ENCODE results near the gene OCLN. TPM values are rescaled to one million over a fixed set of nuclear protein-coding genes. Genes with fewer than 3 reads are reported as not detected.
"Not testable (repeated sequence)": the region's sequence is repeated elsewhere in the genome, so short reads cannot be mapped to it uniquely, and the experiment has no call there.

Gene OCLN
- total and polyA plus RNA-seq, 5 donors from 2014 or later = 0.06 to 1.4 (median 0.09) TPM; not detected in 1

- Histone ChIP-seq H3K4me1 (ENCODE audit: control insufficient read depth, insufficient read depth, low read length, poor library complexity, severe bottlenecking) (no peaks in the 10 kb centered on the region), H3K27ac (ENCODE audit: insufficient read depth, low read length, poor library complexity, severe bottlenecking) (no peak overlapping the region), H3K27me3 (ENCODE audit: control insufficient read depth, insufficient read depth, low read length) (peaks cover 8% of the 10 kb centered on the region), H3K4me3 (ENCODE audit: low read depth, low read length) (no peak overlapping the region), H3K36me3 (ENCODE audit: control insufficient read depth, insufficient read depth, low read length) (no peaks in the 10 kb centered on the region), H3K9me3 (ENCODE audit: control insufficient read depth in 2 of 2, low read length in 2 of 2) (no peaks in the 10 kb centered on the region)
- Mint-ChIP-seq H3K27ac (no peak overlapping the region), H3K9me3 (no peaks in the 10 kb centered on the region), H3K27me3 (peaks cover 39% of the 10 kb centered on the region), H3K4me1 (no peaks in the 10 kb centered on the region), H3K4me3 (no peak overlapping the region), H3K36me3 (no peaks in the 10 kb centered on the region)
- DNase-seq (no peak), ATAC-seq (ENCODE audit: low read depth in 2 of 2) (no peak)
Observed at GRCh38 chr5:69504036-69504435, 11.4 kb downstream of the OCLN start.

DNA sequence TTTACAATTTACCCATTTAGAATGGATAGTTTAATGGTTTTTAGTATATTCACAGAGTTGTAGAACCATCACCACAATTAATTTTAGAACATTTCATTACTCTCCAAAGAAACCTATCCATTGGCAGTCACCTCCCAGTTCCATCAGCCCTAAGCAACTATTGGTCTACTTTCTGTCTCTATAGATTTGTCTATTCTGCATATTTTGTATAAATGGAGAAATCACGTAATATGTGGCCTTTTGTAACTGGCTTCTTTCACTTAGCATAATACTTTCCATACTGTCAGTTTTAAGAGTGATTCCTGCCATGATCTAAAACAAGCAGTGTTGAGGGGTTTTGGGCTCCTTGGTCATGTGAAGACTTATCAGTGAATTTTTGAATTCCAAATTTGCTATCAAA is 12.7 kb downstream of the OCLN start:
- Mint-ChIP-seq H3K36me3 (no peaks in the 10 kb centered on the region), H3K4me3 (no peak overlapping the region), H3K9me3 (no peaks in the 10 kb centered on the region), H3K27me3 (peaks cover 32% of the 10 kb centered on the region), H3K4me1 (no peaks in the 10 kb centered on the region), H3K27ac (no peak overlapping the region)
- H3K27me3 ChIP-seq (ENCODE audit: control insufficient read depth, insufficient read depth, low read length) = peaks cover 8% of the 10 kb centered on the region
- no peaks in the 10 kb centered on the region for H3K4me1 ChIP-seq (ENCODE audit: control insufficient read depth, insufficient read depth, low read length, poor library complexity, severe bottlenecking)
- H3K4me3 ChIP-seq (ENCODE audit: low read depth, low read length) = no peak overlapping the region
- H3K9me3 ChIP-seq (ENCODE audit: control insufficient read depth in 2 of 2, low read length in 2 of 2) = no peaks in the 10 kb centered on the region
- no peak for DNase-seq
- ATAC-seq (ENCODE audit: low read depth in 2 of 2) = no peak
- H3K27ac ChIP-seq (ENCODE audit: insufficient read depth, low read length, poor library complexity, severe bottlenecking) = no peak overlapping the region
- no peaks in the 10 kb centered on the region for H3K36me3 ChIP-seq (ENCODE audit: control insufficient read depth, insufficient read depth, low read length)

GRCh38 chr5:69509212-69509611 is 16.6 kb downstream of the OCLN start:
- H3K36me3 ChIP-seq (ENCODE audit: control insufficient read depth, insufficient read depth, low read length) = no peaks in the 10 kb centered on the region
- no peaks in the 10 kb centered on the region for H3K9me3 Mint-ChIP-seq
- no peaks in the 10 kb centered on the region for H3K9me3 ChIP-seq (ENCODE audit: control insufficient read depth in 2 of 2, low read length in 2 of 2)
- no peak overlapping the region for H3K4me3 Mint-ChIP-seq
- H3K4me1 ChIP-seq (ENCODE audit: control insufficient read depth, insufficient read depth, low read length, poor library complexity, severe bottlenecking) = no peaks in the 10 kb centered on the region
- DNase-seq (no peak), ATAC-seq (ENCODE audit: low read depth in 2 of 2) (no peak)
- H3K27me3 Mint-ChIP-seq = peaks cover 23% of the 10 kb centered on the region
- no peak overlapping the region for H3K27ac Mint-ChIP-seq
- H3K4me3 ChIP-seq (ENCODE audit: low read depth, low read length) = no peak overlapping the region
- no peak overlapping the region for H3K27ac ChIP-seq (ENCODE audit: insufficient read depth, low read length, poor library complexity, severe bottlenecking)
- no peaks in the 10 kb centered on the region for H3K27me3 ChIP-seq (ENCODE audit: control insufficient read depth, insufficient read depth, low read length)
- no peaks in the 10 kb centered on the region for H3K4me1 Mint-ChIP-seq
- no peaks in the 10 kb centered on the region for H3K36me3 Mint-ChIP-seq

- H3K9me3 ChIP-seq (ENCODE audit: control insufficient read depth in 2 of 2, low read length in 2 of 2) = no peaks in the 10 kb centered on the region
- no peak overlapping the region for H3K4me3 Mint-ChIP-seq
- H3K27me3 ChIP-seq (ENCODE audit: control insufficient read depth, insufficient read depth, low read length) = no peaks in the 10 kb centered on the region
- no peak overlapping the region for H3K4me3 ChIP-seq (ENCODE audit: low read depth, low read length)
- H3K4me1 Mint-ChIP-seq = no peaks in the 10 kb centered on the region
- H3K9me3 Mint-ChIP-seq = no peaks in the 10 kb centered on the region
- H3K27ac Mint-ChIP-seq = no peak overlapping the region
- ATAC-seq (ENCODE audit: low read depth in 2 of 2) = no peak
- no peak for DNase-seq
- no peak overlapping the region for H3K27ac ChIP-seq (ENCODE audit: insufficient read depth, low read length, poor library complexity, severe bottlenecking)
- H3K36me3 Mint-ChIP-seq = no peaks in the 10 kb centered on the region
- H3K36me3 ChIP-seq (ENCODE audit: control insufficient read depth, insufficient read depth, low read length) = no peaks in the 10 kb centered on the region
- peaks cover 16% of the 10 kb centered on the region for H3K27me3 Mint-ChIP-seq
- no peaks in the 10 kb centered on the region for H3K4me1 ChIP-seq (ENCODE audit: control insufficient read depth, insufficient read depth, low read length, poor library complexity, severe bottlenecking)
Observed at GRCh38 chr5:69510694-69511093, 18.1 kb downstream of the OCLN start.

GRCh38 chr5:69512740-69513260 is 20.2 kb downstream of the OCLN start:
- no peak for ATAC-seq (ENCODE audit: low read depth in 2 of 2)
- no peak overlapping the region for H3K27ac Mint-ChIP-seq

DNA sequence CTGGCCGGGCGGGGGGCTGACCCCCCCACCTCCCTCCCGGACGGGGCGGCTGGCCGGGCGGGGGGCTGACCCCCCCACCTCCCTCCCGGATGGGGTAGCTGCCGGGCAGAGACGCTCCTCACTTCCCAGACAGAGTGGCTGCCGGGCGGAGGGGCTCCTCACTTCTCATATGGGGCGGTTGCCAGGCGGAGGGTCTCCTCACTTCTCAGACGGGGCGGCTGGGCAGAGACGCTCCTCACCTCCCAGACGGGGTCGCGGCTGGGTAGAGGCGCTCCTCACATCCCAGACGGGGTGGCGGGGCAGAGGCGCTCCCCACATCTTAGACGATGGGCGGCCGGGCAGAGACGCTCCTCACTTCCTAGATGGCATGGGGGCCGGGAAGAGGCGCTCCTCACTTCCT is 23.0 kb downstream of the OCLN start:
- not testable (repeated sequence) for H3K4me1 ChIP-seq (ENCODE audit: control insufficient read depth, insufficient read depth, low read length, poor library complexity, severe bottlenecking); H3K36me3 ChIP-seq (ENCODE audit: control insufficient read depth, insufficient read depth, low read length); H3K27ac Mint-ChIP-seq; DNase-seq; ATAC-seq (ENCODE audit: low read depth in 2 of 2); H3K36me3 Mint-ChIP-seq; H3K9me3 Mint-ChIP-seq; H3K9me3 ChIP-seq (ENCODE audit: control insufficient read depth in 2 of 2, low read length in 2 of 2); H3K4me3 ChIP-seq (ENCODE audit: low read depth, low read length); H3K4me3 Mint-ChIP-seq; H3K4me1 Mint-ChIP-seq; H3K27me3 ChIP-seq (ENCODE audit: control insufficient read depth, insufficient read depth, low read length); H3K27ac ChIP-seq (ENCODE audit: insufficient read depth, low read length, poor library complexity, severe bottlenecking)
- peaks cover 12% of the 10 kb centered on the region for H3K27me3 Mint-ChIP-seq

More at GRCh38 chr5:69512740-69513260, 20.2 kb downstream of the OCLN start:
- Mint-ChIP-seq H3K36me3 (no peaks in the 10 kb centered on the region), H3K9me3 (no peaks in the 10 kb centered on the region), H3K27me3 (peaks cover 16% of the 10 kb centered on the region), H3K4me3 (no peak overlapping the region), H3K4me1 (no peaks in the 10 kb centered on the region)
- H3K36me3 ChIP-seq (ENCODE audit: control insufficient read depth, insufficient read depth, low read length) = no peaks in the 10 kb centered on the region
- H3K27me3 ChIP-seq (ENCODE audit: control insufficient read depth, insufficient read depth, low read length) = no peaks in the 10 kb centered on the region
- no peak overlapping the region for H3K27ac ChIP-seq (ENCODE audit: insufficient read depth, low read length, poor library complexity, severe bottlenecking)
- H3K9me3 ChIP-seq (ENCODE audit: control insufficient read depth in 2 of 2, low read length in 2 of 2) = no peaks in the 10 kb centered on the region
- no peaks in the 10 kb centered on the region for H3K4me1 ChIP-seq (ENCODE audit: control insufficient read depth, insufficient read depth, low read length, poor library complexity, severe bottlenecking)
- DNase-seq = no peak
- no peak overlapping the region for H3K4me3 ChIP-seq (ENCODE audit: low read depth, low read length)

- DNase-seq = no peak
- ATAC-seq (ENCODE audit: low read depth in 2 of 2) = no peak
- Histone ChIP-seq H3K36me3 (ENCODE audit: control insufficient read depth, insufficient read depth, low read length) (no peaks in the 10 kb centered on the region), H3K4me3 (ENCODE audit: low read depth, low read length) (no peak overlapping the region), H3K27ac (ENCODE audit: insufficient read depth, low read length, poor library complexity, severe bottlenecking) (no peak overlapping the region), H3K27me3 (ENCODE audit: control insufficient read depth, insufficient read depth, low read length) (no peaks in the 10 kb centered on the region), H3K9me3 (ENCODE audit: control insufficient read depth in 2 of 2, low read length in 2 of 2) (no peaks in the 10 kb centered on the region), H3K4me1 (ENCODE audit: control insufficient read depth, insufficient read depth, low read length, poor library complexity, severe bottlenecking) (no peaks in the 10 kb centered on the region)
- H3K4me3 Mint-ChIP-seq = no peak overlapping the region
- peaks cover 16% of the 10 kb centered on the region for H3K27me3 Mint-ChIP-seq
- no peaks in the 10 kb centered on the region for H3K9me3 Mint-ChIP-seq
- H3K36me3 Mint-ChIP-seq = no peaks in the 10 kb centered on the region
- no peak overlapping the region for H3K27ac Mint-ChIP-seq
- no peaks in the 10 kb centered on the region for H3K4me1 Mint-ChIP-seq
Observed at GRCh38 chr5:69516769-69517168, 24.2 kb downstream of the OCLN start.

DNA sequence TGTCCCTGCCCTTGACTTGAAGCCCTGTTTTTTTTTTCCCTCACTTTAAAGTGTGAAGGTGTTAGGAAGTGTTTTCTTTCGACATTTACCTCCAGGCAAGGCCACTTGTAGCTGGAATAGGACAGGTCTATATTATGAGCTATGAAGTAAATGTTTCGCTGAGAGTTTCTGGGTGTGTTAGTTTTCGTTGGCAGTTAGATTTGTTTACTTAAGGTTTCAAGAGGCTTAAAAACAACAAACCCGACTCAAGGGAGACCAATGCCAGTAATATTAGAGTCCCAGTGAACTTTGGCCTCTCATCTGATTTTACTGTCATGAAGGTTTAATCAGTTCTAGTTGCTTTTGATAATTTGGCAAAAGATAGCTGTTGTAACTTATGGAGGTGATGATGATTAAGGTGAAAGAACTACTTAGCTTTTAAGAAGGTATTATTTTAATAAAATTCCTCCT is 25.2 kb downstream of the OCLN start:
- DNase-seq (no peak), ATAC-seq (ENCODE audit: low read depth in 2 of 2) (no peak)
- Histone ChIP-seq H3K4me1 (ENCODE audit: control insufficient read depth, insufficient read depth, low read length, poor library complexity, severe bottlenecking) (no peaks in the 10 kb centered on the region), H3K27me3 (ENCODE audit: control insufficient read depth, insufficient read depth, low read length) (no peaks in the 10 kb centered on the region), H3K27ac (ENCODE audit: insufficient read depth, low read length, poor library complexity, severe bottlenecking) (no peak overlapping the region), H3K4me3 (ENCODE audit: low read depth, low read length) (no peak overlapping the region), H3K36me3 (ENCODE audit: control insufficient read depth, insufficient read depth, low read length) (no peaks in the 10 kb centered on the region), H3K9me3 (ENCODE audit: control insufficient read depth in 2 of 2, low read length in 2 of 2) (no peaks in the 10 kb centered on the region)
- no peak overlapping the region for H3K4me3 Mint-ChIP-seq
- no peak overlapping the region for H3K27ac Mint-ChIP-seq
- no peaks in the 10 kb centered on the region for H3K4me1 Mint-ChIP-seq
- H3K27me3 Mint-ChIP-seq = peaks cover 13% of the 10 kb centered on the region
- no peaks in the 10 kb centered on the region for H3K36me3 Mint-ChIP-seq
- no peaks in the 10 kb centered on the region for H3K9me3 Mint-ChIP-seq
